H1 (cell line): ENCODE measurements around the gene CACNA2D1. TPM values are rescaled to one million over a fixed set of nuclear protein-coding genes. Genes with fewer than 3 reads are reported as not detected.

Source experiments
- KDM4A ChIP-seq: IDR thresholded peaks from one replicate; pipeline ENCODE4 v1.7.1; 2012; ENCODE audit warnings: low read depth, mild to moderate bottlenecking, moderate library complexity, low read length, inconsistent platforms; ENCODE audit not compliant: severe bottlenecking
- polyA plus RNA-seq, 7 experiments: library from polyadenylated mRNA; depleted of rRNA in 3 of 7; stranded (reverse) in 5 of 7; unstranded in 2 of 7; fragments of >200 nt in 5 of 7; fragments of 200-250 nt in 2 of 7; gene quantifications; 1 replicate in 5 of 7; 2 replicates in 1 of 7; 4 replicates in 1 of 7; pipeline versions ENCODE4 v1.2.1 to v1.2.3, GENCODE V29; 2011 to 2013; ENCODE audit warnings: missing spikeins in 2 of 7, mixed read lengths in 2 of 7
- total RNA-seq: library from RNA; stranded (reverse); fragmentation: NEBNext Ultra II Directional; extraction: Animal tissue kit (Norgen Biotek cat#: 25700); gene quantifications from 2 replicates; pipeline ENCODE4 v1.2.1, GENCODE V29; 2021

Gene CACNA2D1
- total and polyA plus RNA-seq, 2 of the 8 experiments (the other 6 are each of a cell fraction or from before 2014, with no cell fraction given): 4.3 to 27.3 TPM

DNA sequence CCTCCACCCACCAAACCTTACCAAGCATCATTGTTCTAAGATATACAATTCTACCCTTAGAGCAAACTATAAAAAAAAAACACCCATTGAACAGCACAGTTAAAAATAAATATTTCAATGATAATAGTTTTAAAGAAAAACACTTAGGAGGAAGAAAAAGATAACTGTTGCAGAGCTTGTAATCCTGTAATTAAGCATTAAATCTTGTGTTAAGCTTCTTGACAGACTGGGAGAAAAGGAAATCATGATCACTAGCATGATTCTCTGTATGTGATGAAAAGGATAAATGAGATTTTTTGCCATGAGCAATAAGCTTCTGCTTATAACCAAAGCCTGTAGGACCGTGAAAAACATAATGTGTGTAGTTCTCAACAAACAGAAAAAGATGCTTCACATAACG lies 289.8 kb downstream of the CACNA2D1 start (continued):
- TF ChIP-seq KDM4A: no peak
